OCI-LY3 (cell line): Measurements from ENCODE around the gene PSAPL1.

Experiments used
- H2AFZ ChIP-seq: fragments of 200-600, 300-600 bp; shearing (Covaris generic); 2 replicates; pipeline ENCODE4 v1.6.0; 2014; ENCODE audit warnings: antibody characterized with exemption, low read depth, low read length
- H3K27ac ChIP-seq: fragments of 200-600, 300-600 bp; sonication (generic); 2 replicates; pipeline ENCODE4 v1.5.1; 2014; ENCODE audit warnings: mild to moderate bottlenecking, low read length, moderate library complexity, mixed read lengths
- H3K27me3 ChIP-seq: fragments of 200-600, 300-600 bp; sonication (generic); 2 replicates; pipeline ENCODE4 v1.6.1; 2014; ENCODE audit warnings: low read depth, low read length, mixed read lengths
- H3K36me3 ChIP-seq: fragments of 200-600, 300-600 bp; sonication (generic); replicated peaks from 2 replicates; pipeline ENCODE3; 2014; ENCODE audit warnings: low read depth, low read length, mixed read lengths
- H3K4me1 ChIP-seq: fragments of 300-600, 200-600 bp; sonication (generic); 2 replicates; pipeline ENCODE4 v1.6.1; 2014; ENCODE audit warnings: low read length, mixed read lengths
- H3K4me2 ChIP-seq: fragments of 200-600, 300-600 bp; sonication (generic); 2 replicates; pipeline ENCODE4 v1.6.1; 2014; ENCODE audit warnings: low read length, mixed read lengths
- H3K4me3 ChIP-seq: fragments of 300-600, 200-600 bp; sonication (generic); 2 replicates; pipeline ENCODE4 v1.5.1; 2014; ENCODE audit warnings: antibody characterized with exemption, mild to moderate bottlenecking, low read length, moderate library complexity
- H3K79me2 ChIP-seq: fragments of 300-600, 200-600 bp; shearing (Covaris generic); 2 replicates; pipeline ENCODE4 v1.6.1; 2014; ENCODE audit warnings: mild to moderate bottlenecking, low read length, mixed read lengths
- H3K9ac ChIP-seq: fragments of 300-600, 200-600 bp; shearing (Covaris generic); 2 replicates; pipeline ENCODE4 v1.6.0; 2014; ENCODE audit warnings: mild to moderate bottlenecking, low read length, moderate library complexity
- H3K9me3 ChIP-seq: fragments of 200-600, 300-600 bp; shearing (Covaris generic); 2 replicates; pipeline ENCODE4 v1.6.1; 2014; ENCODE audit warnings: low read length, mixed read lengths; ENCODE audit not compliant: insufficient read depth
- H4K20me1 ChIP-seq: fragments of 200-600, 300-600 bp; sonication (generic); 2 replicates; pipeline ENCODE4 v1.6.1; 2016; ENCODE audit warnings: low read length, mixed read lengths; ENCODE audit not compliant: insufficient read depth
- CTCF ChIP-seq: fragments of 200-600, 300-600 bp; sonication (generic); IDR thresholded peaks from 2 replicates; pipeline ENCODE4 v1.5.1; 2014; ENCODE audit warnings: antibody characterized with exemption, low read length, low read depth
- EZH2phosphoT487 ChIP-seq: fragments of 200-600 bp; shearing (Covaris generic); IDR thresholded peaks from 2 replicates; pipeline ENCODE4 v1.6.1; 2018; ENCODE audit warnings: antibody characterized with exemption, mixed run types, low read depth

PSAPL1 gene

GRCh38 chr4:7382634-7383014 lies 52.1 kb downstream of the PSAPL1 start:
- H3K9me3 ChIP-seq = no peaks in the 10 kb centered on the region
- no peak overlapping the region for H3K4me2 ChIP-seq
- no peak overlapping the region for H3K4me3 ChIP-seq
- H4K20me1 ChIP-seq = no peaks in the 10 kb centered on the region
- no peak overlapping the region for H3K9ac ChIP-seq
- no peaks in the 10 kb centered on the region for H3K79me2 ChIP-seq
- H2AFZ ChIP-seq = no peak overlapping the region
- no peaks in the 10 kb centered on the region for H3K4me1 ChIP-seq
- H3K36me3 ChIP-seq = no peaks in the 10 kb centered on the region
- H3K27me3 ChIP-seq = no peaks in the 10 kb centered on the region
- TF ChIP-seq EZH2phosphoT487 (no peak), CTCF (no peak)
- no peak overlapping the region for H3K27ac ChIP-seq

- no peak for TF ChIP-seq EZH2phosphoT487
- TF ChIP-seq CTCF = no peak
- Histone ChIP-seq H3K9me3 (no peaks in the 10 kb centered on the region), H3K4me1 (no peaks in the 10 kb centered on the region), H3K4me2 (no peak overlapping the region), H3K27ac (no peak overlapping the region), H3K79me2 (no peaks in the 10 kb centered on the region), H3K36me3 (no peaks in the 10 kb centered on the region), H3K9ac (no peak overlapping the region), H2AFZ (no peak overlapping the region), H3K4me3 (no peak overlapping the region), H4K20me1 (no peaks in the 10 kb centered on the region), H3K27me3 (no peaks in the 10 kb centered on the region)
These were observed 52.7 kb downstream of the PSAPL1 start for GRCh38 chr4:7381890-7382633.

- Histone ChIP-seq H3K36me3 (no peaks in the 10 kb centered on the region), H3K27me3 (no peaks in the 10 kb centered on the region), H3K4me3 (no peak overlapping the region), H4K20me1 (no peaks in the 10 kb centered on the region), H3K79me2 (no peaks in the 10 kb centered on the region), H2AFZ (no peak overlapping the region), H3K27ac (no peak overlapping the region), H3K9ac (no peak overlapping the region), H3K4me1 (no peaks in the 10 kb centered on the region), H3K4me2 (no peak overlapping the region), H3K9me3 (no peaks in the 10 kb centered on the region)
- no peak for TF ChIP-seq EZH2phosphoT487
- TF ChIP-seq CTCF = no peak
These were observed 53.4 kb downstream of the PSAPL1 start for GRCh38 chr4:7381221-7381889.
